ENCODE data around the gene ECEL1.

ECEL1 gene, protein sequence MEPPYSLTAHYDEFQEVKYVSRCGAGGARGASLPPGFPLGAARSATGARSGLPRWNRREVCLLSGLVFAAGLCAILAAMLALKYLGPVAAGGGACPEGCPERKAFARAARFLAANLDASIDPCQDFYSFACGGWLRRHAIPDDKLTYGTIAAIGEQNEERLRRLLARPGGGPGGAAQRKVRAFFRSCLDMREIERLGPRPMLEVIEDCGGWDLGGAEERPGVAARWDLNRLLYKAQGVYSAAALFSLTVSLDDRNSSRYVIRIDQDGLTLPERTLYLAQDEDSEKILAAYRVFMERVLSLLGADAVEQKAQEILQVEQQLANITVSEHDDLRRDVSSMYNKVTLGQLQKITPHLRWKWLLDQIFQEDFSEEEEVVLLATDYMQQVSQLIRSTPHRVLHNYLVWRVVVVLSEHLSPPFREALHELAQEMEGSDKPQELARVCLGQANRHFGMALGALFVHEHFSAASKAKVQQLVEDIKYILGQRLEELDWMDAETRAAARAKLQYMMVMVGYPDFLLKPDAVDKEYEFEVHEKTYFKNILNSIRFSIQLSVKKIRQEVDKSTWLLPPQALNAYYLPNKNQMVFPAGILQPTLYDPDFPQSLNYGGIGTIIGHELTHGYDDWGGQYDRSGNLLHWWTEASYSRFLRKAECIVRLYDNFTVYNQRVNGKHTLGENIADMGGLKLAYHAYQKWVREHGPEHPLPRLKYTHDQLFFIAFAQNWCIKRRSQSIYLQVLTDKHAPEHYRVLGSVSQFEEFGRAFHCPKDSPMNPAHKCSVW

DNA sequence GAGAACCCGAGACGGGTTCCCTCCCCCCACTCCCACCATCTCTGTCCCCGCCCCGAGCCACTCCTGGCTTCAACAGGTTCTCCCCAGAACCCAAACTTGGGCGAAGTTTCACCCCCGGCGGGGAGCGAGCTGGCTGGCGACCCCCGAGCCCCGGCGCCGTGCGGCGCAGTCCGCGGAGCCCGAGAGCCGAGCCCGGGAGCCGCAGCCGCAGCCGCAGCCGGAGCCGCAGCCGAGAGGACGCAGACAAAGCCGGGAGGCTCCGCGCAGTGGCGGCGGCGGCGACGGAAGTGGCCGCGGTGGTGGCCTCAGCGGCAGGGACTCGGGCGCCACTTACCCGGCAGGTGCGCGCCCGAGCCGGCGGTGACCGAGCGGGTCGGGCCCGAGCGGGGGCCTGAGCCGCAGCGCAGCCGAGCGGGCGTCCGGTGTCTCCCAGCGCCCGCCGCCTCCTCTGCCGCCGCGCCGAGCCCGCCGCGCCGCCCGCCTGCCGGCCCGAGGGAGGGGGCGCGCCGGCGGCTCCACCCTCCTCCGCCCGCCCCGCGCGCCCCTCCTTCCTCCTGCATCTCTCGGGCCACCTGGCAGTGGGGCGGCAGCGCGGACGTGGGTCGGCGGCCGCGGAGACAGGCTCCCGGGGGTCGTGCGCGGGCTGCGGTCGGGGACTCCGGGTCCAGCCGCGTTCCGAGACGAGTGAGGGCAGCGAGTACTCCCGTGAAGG is at the start of gene ECEL1:
Gene ECEL1 (minus strand): TSS at position 450 of the 712 bp plus-strand sequence. CDS start 1,181 bp downstream, outside the sequence.
- POLR2A ChIA-PET, result no interaction called here
- TF ChIP-seq EGR2 (tag by site-specific recombination; IDR thresholded peaks at IDR 0.05; ENCODE audit: low read depth), result 0 out of 2 replicates have a peak, but pooled peaks have one; percentile 15
- TF ChIP-seq ZNF112 (tag by site-specific recombination; IDR thresholded peaks at IDR 0.05), result no peak
- TF ChIP-seq, protein P1, sequence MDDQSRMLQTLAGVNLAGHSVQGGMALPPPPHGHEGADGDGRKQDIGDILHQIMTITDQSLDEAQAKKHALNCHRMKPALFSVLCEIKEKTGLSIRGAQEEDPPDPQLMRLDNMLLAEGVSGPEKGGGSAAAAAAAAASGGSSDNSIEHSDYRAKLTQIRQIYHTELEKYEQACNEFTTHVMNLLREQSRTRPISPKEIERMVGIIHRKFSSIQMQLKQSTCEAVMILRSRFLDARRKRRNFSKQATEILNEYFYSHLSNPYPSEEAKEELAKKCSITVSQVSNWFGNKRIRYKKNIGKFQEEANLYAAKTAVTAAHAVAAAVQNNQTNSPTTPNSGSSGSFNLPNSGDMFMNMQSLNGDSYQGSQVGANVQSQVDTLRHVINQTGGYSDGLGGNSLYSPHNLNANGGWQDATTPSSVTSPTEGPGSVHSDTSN (CRISPR knock-in tag; IDR thresholded peaks at IDR 0.05), result 0 out of 2 replicates have a peak, but pooled peaks have one; percentile 34
- TF ChIP-seq ZNF248 (tag by site-specific recombination; IDR thresholded peaks at IDR 0.05), result no peak
- TF ChIP-seq, protein P2, sequence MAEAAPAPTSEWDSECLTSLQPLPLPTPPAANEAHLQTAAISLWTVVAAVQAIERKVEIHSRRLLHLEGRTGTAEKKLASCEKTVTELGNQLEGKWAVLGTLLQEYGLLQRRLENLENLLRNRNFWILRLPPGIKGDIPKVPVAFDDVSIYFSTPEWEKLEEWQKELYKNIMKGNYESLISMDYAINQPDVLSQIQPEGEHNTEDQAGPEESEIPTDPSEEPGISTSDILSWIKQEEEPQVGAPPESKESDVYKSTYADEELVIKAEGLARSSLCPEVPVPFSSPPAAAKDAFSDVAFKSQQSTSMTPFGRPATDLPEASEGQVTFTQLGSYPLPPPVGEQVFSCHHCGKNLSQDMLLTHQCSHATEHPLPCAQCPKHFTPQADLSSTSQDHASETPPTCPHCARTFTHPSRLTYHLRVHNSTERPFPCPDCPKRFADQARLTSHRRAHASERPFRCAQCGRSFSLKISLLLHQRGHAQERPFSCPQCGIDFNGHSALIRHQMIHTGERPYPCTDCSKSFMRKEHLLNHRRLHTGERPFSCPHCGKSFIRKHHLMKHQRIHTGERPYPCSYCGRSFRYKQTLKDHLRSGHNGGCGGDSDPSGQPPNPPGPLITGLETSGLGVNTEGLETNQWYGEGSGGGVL (tag by site-specific recombination; IDR thresholded peaks at IDR 0.05), result peak; percentile 35; the same call in 1 of the 2 replicates
- TF ChIP-seq, protein P3, sequence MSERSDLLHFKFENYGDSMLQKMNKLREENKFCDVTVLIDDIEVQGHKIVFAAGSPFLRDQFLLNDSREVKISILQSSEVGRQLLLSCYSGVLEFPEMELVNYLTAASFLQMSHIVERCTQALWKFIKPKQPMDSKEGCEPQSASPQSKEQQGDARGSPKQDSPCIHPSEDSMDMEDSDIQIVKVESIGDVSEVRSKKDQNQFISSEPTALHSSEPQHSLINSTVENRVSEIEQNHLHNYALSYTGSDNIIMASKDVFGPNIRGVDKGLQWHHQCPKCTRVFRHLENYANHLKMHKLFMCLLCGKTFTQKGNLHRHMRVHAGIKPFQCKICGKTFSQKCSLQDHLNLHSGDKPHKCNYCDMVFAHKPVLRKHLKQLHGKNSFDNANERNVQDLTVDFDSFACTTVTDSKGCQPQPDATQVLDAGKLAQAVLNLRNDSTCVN (tag by site-specific recombination; optimal IDR thresholded peaks at IDR 0.05), result peak; percentile 24
- TF ChIP-seq ZFHX2 (tag by site-specific recombination; conservative IDR thresholded peaks at IDR 0.05), result peak; percentile 33; the same call in 1 of the 2 replicates
- TF ChIP-seq ZFP3 (tag by site-specific recombination; IDR thresholded peaks at IDR 0.05; ENCODE audit: low read depth), result no peak
- no peak for TF ChIP-seq ZNF670 (tag by site-specific recombination; IDR thresholded peaks at IDR 0.05; ENCODE audit: low read depth)
- peak within 1 kb of the TSS; percentile 32 for H3K4me3 ChIP-seq (ENCODE audit: low read depth, low read length)
- H3K4me1 ChIP-seq (ENCODE audit: control insufficient read depth, insufficient read depth, low read length), result no peaks in the 10 kb centered on the region
- no peak within 1 kb of the TSS; the same call in 1 of the 2 replicates for H3K27ac ChIP-seq (ENCODE audit: extremely low read depth, low read depth, low read length)
- H3K9me3 ChIP-seq (ENCODE audit: control insufficient read depth, insufficient read depth, low read depth, low read length), result no peaks in the 10 kb centered on the region
- H3K36me3 ChIP-seq (ENCODE audit: control insufficient read depth in 2 of 2, insufficient read depth in 1 of 2, low read length in 2 of 2), result peaks cover 0 to 4% of the 10 kb centered on the region in 2 experiments; a peak in 1 of 3 replicates
- CTCF ChIA-PET, result interaction anchor here (1.1 kb wide), 2 partner anchors 36 to 48 kb away, joined by 3 read pairs; no protein-coding TSS in a partner anchor

DNA sequence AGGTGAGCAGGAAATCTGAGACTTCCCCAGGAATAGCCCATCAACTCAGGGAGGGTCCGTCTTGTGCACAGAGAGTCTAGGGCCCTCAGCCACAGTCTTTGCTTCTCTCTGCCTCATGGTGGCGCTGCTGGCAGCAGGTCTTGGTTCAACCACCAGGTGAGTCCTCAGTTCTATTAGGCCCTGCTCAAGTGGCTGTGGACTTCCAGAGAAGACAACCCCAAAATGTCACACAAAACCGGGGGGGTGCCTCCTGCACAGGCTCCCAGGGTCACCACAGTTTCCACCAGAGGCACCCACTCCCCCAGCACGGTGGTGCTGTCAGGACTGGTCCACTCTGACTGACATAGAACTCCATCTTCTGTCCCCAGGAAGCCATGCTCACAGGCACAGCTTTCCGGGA is 49.4 kb upstream of the ECEL1 start:
- Histone ChIP-seq H3K36me3 (ENCODE audit: control insufficient read depth in 2 of 2, insufficient read depth in 1 of 2, low read length in 2 of 2) (no peaks in the 10 kb centered on the region), H3K4me1 (ENCODE audit: control insufficient read depth, insufficient read depth, low read length) (no peaks in the 10 kb centered on the region), H3K4me3 (ENCODE audit: low read depth, low read length) (no peak overlapping the region), H3K9me3 (ENCODE audit: control insufficient read depth, insufficient read depth, low read depth, low read length) (no peaks in the 10 kb centered on the region), H3K27ac (ENCODE audit: extremely low read depth, low read depth, low read length) (no peak overlapping the region)
- CTCF ChIA-PET, result interaction anchor here (0.6 to 1.6 kb wide), 2 partner anchors 107 to 622 kb away, joined by 3 to 4 read pairs; no protein-coding TSS in a partner anchor
- POLR2A ChIA-PET, result interaction anchor here (1.0 kb wide), 1 partner anchor 13 kb away, joined by 3 read pairs; the partner anchor contains the start of genes EIF4E2 and TIGD1
- TF ChIP-seq ZNF221 (tag by site-specific recombination; IDR thresholded peaks at IDR 0.05; ENCODE audit: borderline replicate concordance) (no peak), ZNF776 (tag by site-specific recombination; IDR thresholded peaks at IDR 0.05; ENCODE audit: borderline replicate concordance) (no peak), KLF7 (tag by site-specific recombination; IDR thresholded peaks at IDR 0.05; ENCODE audit: borderline replicate concordance) (no peak), ZNF24 (tag by site-specific recombination; IDR thresholded peaks at IDR 0.05) (no peak), ZIC2 (tag by site-specific recombination; IDR thresholded peaks at IDR 0.05) (no peak), ZNF202 (tag by site-specific recombination; IDR thresholded peaks at IDR 0.05; ENCODE audit: borderline replicate concordance) (no peak), ZNF558 (tag by site-specific recombination; IDR thresholded peaks at IDR 0.05) (no peak)
- TF ChIP-seq, protein P4, sequence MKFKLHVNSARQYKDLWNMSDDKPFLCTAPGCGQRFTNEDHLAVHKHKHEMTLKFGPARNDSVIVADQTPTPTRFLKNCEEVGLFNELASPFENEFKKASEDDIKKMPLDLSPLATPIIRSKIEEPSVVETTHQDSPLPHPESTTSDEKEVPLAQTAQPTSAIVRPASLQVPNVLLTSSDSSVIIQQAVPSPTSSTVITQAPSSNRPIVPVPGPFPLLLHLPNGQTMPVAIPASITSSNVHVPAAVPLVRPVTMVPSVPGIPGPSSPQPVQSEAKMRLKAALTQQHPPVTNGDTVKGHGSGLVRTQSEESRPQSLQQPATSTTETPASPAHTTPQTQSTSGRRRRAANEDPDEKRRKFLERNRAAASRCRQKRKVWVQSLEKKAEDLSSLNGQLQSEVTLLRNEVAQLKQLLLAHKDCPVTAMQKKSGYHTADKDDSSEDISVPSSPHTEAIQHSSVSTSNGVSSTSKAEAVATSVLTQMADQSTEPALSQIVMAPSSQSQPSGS (tag by site-specific recombination; IDR thresholded peaks at IDR 0.05; ENCODE audit: low read depth), result no peak
- TF ChIP-seq, protein P5, sequence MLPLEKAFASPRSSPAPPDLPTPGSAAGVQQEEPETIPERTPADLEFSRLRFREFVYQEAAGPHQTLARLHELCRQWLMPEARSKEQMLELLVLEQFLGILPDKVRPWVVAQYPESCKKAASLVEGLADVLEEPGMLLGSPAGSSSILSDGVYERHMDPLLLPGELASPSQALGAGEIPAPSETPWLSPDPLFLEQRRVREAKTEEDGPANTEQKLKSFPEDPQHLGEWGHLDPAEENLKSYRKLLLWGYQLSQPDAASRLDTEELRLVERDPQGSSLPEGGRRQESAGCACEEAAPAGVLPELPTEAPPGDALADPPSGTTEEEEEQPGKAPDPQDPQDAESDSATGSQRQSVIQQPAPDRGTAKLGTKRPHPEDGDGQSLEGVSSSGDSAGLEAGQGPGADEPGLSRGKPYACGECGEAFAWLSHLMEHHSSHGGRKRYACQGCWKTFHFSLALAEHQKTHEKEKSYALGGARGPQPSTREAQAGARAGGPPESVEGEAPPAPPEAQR (tag by site-specific recombination; IDR thresholded peaks at IDR 0.05), result no peak
- TF ChIP-seq, protein P6, sequence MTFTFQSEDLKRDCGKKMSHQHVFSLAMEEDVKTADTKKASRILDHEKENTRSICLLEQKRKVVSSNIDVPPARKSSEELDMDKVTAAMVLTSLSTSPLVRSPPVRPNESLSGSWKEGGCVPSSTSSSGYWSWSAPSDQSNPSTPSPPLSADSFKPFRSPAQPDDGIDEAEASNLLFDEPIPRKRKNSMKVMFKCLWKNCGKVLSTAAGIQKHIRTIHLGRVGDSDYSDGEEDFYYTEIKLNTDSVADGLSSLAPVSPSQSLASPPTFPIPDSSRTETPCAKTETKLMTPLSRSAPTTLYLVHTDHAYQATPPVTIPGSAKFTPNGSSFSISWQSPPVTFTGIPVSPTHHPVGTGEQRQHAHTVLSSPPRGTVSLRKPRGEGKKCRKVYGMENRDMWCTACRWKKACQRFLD (tag by site-specific recombination; IDR thresholded peaks at IDR 0.05), result no peak
- TF ChIP-seq, protein P7, sequence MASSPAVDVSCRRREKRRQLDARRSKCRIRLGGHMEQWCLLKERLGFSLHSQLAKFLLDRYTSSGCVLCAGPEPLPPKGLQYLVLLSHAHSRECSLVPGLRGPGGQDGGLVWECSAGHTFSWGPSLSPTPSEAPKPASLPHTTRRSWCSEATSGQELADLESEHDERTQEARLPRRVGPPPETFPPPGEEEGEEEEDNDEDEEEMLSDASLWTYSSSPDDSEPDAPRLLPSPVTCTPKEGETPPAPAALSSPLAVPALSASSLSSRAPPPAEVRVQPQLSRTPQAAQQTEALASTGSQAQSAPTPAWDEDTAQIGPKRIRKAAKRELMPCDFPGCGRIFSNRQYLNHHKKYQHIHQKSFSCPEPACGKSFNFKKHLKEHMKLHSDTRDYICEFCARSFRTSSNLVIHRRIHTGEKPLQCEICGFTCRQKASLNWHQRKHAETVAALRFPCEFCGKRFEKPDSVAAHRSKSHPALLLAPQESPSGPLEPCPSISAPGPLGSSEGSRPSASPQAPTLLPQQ (tag by site-specific recombination; IDR thresholded peaks at IDR 0.05), result no peak

All from HEK293 (cell line).